ENCODE data around the gene RPS15.

The RPS15 gene

GRCh38 chr19:1483979-1484428 lies 45.8 kb downstream of the RPS15 start:
- no peak for DNase-seq (ENCODE audit: low read depth in 2 of 2)

- DNase-seq (ENCODE audit: low read depth in 2 of 2), result no peak
Observed at GRCh38 chr19:1486720-1487575, 48.8 kb downstream of the RPS15 start.

- DNase-seq (ENCODE audit: low read depth in 2 of 2), result no peak
Observed at GRCh38 chr19:1487576-1488281, 49.5 kb downstream of the RPS15 start.

- DNase-seq (ENCODE audit: low read depth in 2 of 2), result no peak
Observed at GRCh38 chr19:1488282-1488601, 50.0 kb downstream of the RPS15 start.

GRCh38 chr19:1489463-1490310 lies 51.5 kb downstream of the RPS15 start:
- no peak for DNase-seq (ENCODE audit: low read depth in 2 of 2)
